ENCODE data around the gene CRYBG3. TPM values are rescaled to one million over a fixed set of nuclear protein-coding genes. Genes with fewer than 3 reads are reported as not detected.
"Not testable (repeated sequence)": the region's sequence is repeated elsewhere in the genome, so short reads cannot be mapped to it uniquely, and the experiment has no call there.

The CRYBG3 gene
- total RNA-seq, 2 experiments from 2014 or later = 5.1 to 5.2 TPM

GRCh38 chr3:97889814-97890213, 68.0 kb downstream of the CRYBG3 start:
- ChIA-PET CTCF (no interaction called here), POLR2A (no interaction called here)

- CTCF ChIA-PET = no interaction called here
- POLR2A ChIA-PET = no interaction called here
Observed at GRCh38 chr3:97892852-97893251, 71.0 kb downstream of the CRYBG3 start.

DNA sequence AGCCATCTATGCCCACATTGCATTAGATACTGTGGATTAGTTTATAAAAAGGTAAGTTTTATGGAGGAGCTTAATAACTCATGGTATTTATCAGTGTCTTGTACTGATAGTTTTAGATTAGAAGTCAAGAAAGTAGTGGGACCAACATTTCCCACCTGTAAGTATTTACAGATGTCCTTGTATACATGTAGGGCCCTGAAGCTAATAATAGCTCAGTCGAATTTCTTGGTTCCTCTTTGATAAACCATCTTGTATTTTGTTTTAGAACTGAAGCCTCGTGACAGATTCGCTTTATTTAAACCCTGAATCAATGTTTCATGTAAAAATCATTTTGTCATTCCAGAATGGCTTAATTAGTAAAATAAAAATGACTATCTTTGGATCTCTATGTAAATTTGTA, 73.4 kb downstream of the CRYBG3 start:
- POLR2A ChIA-PET = no interaction called here
- CTCF ChIA-PET = no interaction called here

GRCh38 chr3:97896129-97896528, 74.3 kb downstream of the CRYBG3 start:
- ChIA-PET POLR2A (no interaction called here), CTCF (no interaction called here)

DNA sequence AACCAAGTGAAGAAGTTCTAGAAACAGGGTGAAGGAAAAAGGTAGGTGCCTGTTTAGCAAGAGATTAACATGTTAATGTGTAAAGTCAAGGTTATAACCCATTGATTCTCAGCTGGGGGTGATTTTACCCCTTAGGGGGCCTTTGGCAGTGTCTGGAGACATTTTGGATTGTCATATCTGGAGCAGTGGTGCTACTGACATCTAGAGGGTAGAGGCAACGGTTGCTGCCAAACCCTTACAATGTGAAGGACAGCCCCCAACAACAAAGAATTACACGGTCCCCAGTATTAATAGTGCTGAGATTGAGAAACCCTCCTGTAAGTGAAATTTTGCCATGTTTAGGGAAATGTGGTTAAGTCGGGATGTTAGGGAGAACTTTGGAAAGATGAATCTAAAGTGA, 74.7 kb downstream of the CRYBG3 start:
- CTCF ChIA-PET = no interaction called here

GRCh38 chr3:97899331-97899730, 77.5 kb downstream of the CRYBG3 start:
- CTCF ChIA-PET = no interaction called here

More for the DNA sequence above, 74.7 kb downstream of the CRYBG3 start:
- POLR2A ChIA-PET = no interaction called here

GRCh38 chr3:97901313-97902248, 79.8 kb downstream of the CRYBG3 start:
- ChIA-PET POLR2A (no interaction called here), CTCF (no interaction called here)

More at GRCh38 chr3:97899331-97899730, 77.5 kb downstream of the CRYBG3 start:
- POLR2A ChIA-PET = no interaction called here

DNA sequence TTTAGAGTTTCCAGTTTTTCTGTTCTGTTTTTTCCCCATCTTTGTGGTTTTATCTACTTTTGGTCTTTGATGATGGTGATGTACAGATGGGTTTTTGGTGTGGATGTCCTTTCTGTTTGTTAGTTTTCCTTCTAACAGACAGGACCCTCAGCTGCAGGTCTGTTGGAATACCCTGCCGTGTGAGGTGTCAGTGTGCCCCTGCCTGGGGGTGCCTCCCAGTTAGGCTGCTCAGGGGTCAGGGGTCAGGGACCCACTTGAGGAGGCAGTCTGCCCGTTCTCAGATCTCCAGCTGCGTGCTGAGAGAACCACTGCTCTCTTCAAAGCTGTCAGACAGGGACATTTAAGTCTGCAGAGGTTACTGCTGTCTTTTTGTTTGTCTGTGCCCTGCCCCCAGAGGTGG, 88.0 kb downstream of the CRYBG3 start:
- CTCF ChIA-PET, POLR2A ChIA-PET: not testable (repeated sequence)

GRCh38 chr3:97910236-97910831, 88.5 kb downstream of the CRYBG3 start:
- POLR2A ChIA-PET, CTCF ChIA-PET: not testable (repeated sequence)

- CTCF ChIA-PET = no interaction called here
- POLR2A ChIA-PET = no interaction called here
Observed at GRCh38 chr3:97910931-97911351, 89.1 kb downstream of the CRYBG3 start.

- ChIA-PET CTCF (no interaction called here), POLR2A (no interaction called here)
Observed at GRCh38 chr3:97911459-97911858, 89.6 kb downstream of the CRYBG3 start.

GRCh38 chr3:97914388-97914787, 92.6 kb downstream of the CRYBG3 start:
- POLR2A ChIA-PET = no interaction called here
- CTCF ChIA-PET = no interaction called here

DNA sequence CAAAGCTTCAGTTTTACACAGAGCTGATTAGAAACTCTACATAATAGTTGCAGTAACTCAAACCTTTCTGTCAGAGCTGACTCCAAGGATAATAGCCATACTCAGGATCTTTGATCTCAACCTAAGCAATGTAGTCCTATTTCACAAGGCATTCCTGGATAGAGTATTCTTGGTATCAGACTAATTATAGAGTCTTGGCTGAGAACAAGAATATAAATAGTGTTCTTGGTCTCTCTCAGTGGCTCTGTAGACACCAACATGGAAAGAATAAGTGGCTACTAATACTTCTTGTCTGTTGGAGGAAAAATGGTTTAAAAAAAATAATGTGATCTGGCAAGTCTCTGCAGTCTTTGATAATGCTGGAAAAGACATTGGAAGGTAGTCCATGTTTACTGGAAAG, 94.8 kb downstream of the CRYBG3 start:
- ChIA-PET POLR2A (no interaction called here), CTCF (no interaction called here)

DNA sequence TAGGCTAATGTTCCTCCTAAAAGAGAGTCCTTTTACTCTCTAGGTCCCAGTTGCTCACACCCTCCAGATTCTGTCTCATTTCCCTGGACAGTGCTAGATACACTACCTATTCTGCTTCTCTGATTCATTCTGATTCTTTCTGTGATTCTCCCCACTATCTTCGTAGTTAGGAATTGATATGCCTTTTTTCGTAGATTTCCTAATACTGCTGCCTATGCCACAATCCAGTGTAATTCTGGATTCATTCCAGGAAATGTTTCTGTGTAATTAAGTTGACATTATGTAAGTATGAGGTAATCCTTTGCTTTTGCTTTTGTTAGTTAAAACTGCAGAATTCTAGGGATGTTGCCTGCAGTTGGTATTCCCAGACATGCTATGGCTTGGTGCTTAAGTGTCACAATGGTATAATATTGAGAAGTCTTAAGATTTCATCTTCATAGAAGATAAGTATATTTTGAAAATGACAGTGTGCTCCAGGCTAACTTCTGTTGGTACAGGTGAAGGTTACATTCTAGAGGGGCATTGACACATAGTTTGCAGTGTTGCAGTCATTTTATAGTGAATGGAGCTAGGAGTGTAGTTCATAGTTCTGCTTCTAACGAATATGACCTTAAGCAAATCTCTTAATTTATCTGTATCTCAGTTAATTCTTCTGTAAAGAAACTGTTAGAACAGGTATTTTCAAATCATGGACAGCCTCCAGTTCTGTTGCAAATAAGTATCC, 96.2 kb downstream of the CRYBG3 start:
- CTCF ChIA-PET = no interaction called here
- POLR2A ChIA-PET = no interaction called here

DNA sequence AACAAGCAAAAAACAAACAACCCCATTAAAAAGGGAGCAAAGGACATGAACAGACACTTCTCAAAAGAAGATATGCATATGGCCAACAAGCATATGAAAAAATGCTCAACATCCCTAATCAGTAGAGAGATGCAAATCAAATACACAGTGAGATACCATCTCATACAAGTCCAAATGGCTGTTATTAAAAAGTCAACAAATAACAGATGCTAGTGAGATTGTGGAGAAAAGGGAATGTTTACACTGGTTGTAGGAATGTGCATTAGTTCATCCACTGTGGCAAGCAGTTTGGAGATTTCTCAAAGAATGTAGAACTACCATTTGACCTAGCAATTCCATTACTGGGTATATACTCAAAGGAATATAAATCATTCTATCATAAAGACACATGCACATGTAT, 105.9 kb downstream of the CRYBG3 start:
- ChIA-PET POLR2A (no interaction called here), CTCF (no interaction called here)

- ChIA-PET CTCF (no interaction called here), POLR2A (no interaction called here)
Observed at GRCh38 chr3:97928986-97929385, 107.2 kb downstream of the CRYBG3 start.

DNA sequence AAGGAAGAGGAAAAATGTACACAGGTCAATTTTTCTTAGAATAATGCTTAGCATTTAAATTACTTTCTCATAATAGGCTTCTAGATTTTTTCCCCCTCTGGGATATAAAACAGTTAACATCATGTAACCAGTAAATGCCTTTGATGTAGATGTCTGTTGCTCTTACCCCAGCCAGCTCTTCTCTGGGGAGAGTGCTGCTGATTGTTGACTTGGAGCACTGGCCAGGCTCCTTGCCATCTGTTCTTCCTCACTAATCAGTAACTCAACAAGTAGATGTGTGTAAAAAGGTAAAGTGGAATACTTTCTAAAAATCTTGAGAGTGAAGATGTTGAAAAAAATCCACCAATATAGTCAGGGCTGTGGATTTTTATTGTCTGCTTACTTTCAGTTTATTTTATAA, 108.2 kb downstream of the CRYBG3 start:
- ChIA-PET CTCF (no interaction called here), POLR2A (no interaction called here)

GRCh38 chr3:97931218-97931617, 109.4 kb downstream of the CRYBG3 start:
- ChIA-PET POLR2A (no interaction called here), CTCF (no interaction called here)

- ChIA-PET POLR2A (no interaction called here), CTCF (no interaction called here)
Observed at GRCh38 chr3:97932387-97932801, 110.6 kb downstream of the CRYBG3 start.

DNA sequence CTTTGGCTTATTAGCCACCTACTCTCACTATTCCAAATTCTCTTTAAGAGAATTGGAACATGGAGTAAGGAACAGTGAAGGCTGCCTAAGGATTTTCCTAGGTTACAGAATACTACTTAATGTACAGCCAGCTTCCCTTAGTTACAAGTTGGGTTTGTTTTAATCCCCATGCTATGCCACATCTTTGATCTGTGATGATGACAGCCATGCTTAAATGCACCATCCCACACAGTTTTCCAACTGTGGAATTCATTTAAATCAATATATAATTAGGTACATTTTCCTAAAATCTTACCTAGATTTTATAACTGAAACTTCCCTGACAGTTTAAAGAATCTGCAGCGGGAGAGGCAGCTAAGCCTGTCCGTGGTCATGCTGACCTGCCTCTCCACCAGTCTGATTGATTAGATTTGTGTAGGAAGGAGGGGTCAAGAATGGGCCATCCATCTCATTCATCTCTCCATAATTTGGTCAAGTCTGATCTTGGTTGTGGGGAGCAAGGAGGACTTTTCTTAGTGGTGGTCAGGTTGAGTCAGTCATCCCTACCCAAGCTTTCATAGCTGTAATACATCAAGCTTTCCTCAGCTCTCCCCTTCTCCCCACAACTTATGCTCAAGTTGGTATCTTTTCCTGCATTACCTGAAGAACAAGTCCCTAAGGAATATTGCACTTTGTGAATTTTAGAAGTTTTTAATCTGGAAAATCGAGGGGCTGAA, 113.3 kb downstream of the CRYBG3 start:
- POLR2A ChIA-PET = no interaction called here

DNA sequence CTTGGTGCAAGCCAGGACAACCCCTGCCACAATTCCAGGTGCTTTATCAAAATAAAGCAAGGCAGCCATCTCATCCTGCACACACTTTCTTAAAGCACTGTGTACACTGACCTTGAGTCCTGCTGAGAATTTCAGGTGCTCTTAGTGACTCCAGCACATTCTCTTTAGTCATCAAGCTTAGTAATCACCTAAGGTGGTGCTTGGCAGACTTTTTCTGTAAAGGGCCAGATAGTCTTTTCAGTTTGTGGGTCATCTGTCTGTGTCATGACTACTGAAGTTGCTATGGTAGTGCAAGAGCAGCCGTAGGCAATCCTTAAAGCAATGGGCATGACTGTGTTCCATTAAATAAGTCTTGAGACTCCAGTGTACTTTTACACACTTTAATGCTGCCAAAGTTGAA, 114.0 kb downstream of the CRYBG3 start:
- CTCF ChIA-PET = no interaction called here
- POLR2A ChIA-PET = no interaction called here

More for the DNA sequence above, 113.3 kb downstream of the CRYBG3 start:
- CTCF ChIA-PET = no interaction called here

Data from activated CD8-positive, alpha-beta memory T cell treated with anti-CD3 and anti-CD28 coated beads for 36 hours (primary cell).